Keratinocyte (primary cell): ENCODE results near the gene KRTAP12-3. TPM values are rescaled to one million over a fixed set of nuclear protein-coding genes. Genes with fewer than 3 reads are reported as not detected.

Experiments used
- DNase-seq: peaks from one replicate; pipeline ENCODE4 v3.0.0-alpha.2; 2011; ENCODE audit warnings: low read depth, missing footprints, low spot score
- FAIRE-seq: peaks from 2 replicates; lab custom pipeline; 2011; peaks lifted over from hg19 to GRCh38; lab: Jason Lieb, UNC
- H2AFZ ChIP-seq: 2 replicates; pipeline ENCODE4 v1.6.0; 2012; ENCODE audit warnings: low read length, control low read depth, inconsistent platforms; ENCODE audit not compliant: control insufficient read depth
- H3K27ac ChIP-seq: 2 replicates; pipeline ENCODE4 v1.5.1; 2011; ENCODE audit warnings: low read length; ENCODE audit not compliant: control insufficient read depth, insufficient read depth
- H3K27me3 ChIP-seq: 3 replicates; pipeline ENCODE4 v1.6.0; 2011; ENCODE audit warnings: low read length; ENCODE audit not compliant: control insufficient read depth, insufficient read depth; ENCODE audit errors: extremely low read depth
- H3K36me3 ChIP-seq, 2 experiments: 2 replicates in 1 of 2; 3 replicates in 1 of 2; pipeline ENCODE4 v1.5.1; 2011; ENCODE audit warnings: low read length in 2 of 2, mild to moderate bottlenecking in 1 of 2; ENCODE audit not compliant: control insufficient read depth in 2 of 2, insufficient read depth in 2 of 2; ENCODE audit errors: extremely low read depth in 1 of 2
- H3K4me1 ChIP-seq: 3 replicates; pipeline ENCODE4 v1.5.1; 2011; ENCODE audit warnings: low read length; ENCODE audit not compliant: control insufficient read depth, insufficient read depth; ENCODE audit errors: extremely low read depth
- H3K4me2 ChIP-seq: 3 replicates; pipeline ENCODE4 v1.6.0; 2011; ENCODE audit warnings: low read depth, low read length; ENCODE audit not compliant: control insufficient read depth, insufficient read depth; ENCODE audit errors: extremely low read depth
- H3K4me3 ChIP-seq, 3 experiments: fragments of 200-600 bp in 1 of 3; sonication (generic) in 1 of 3; 2 replicates in 2 of 3; 3 replicates in 1 of 3; pipeline ENCODE4 v1.5.1; 2011 to 2016; ENCODE audit warnings: low read length in 3 of 3, mild to moderate bottlenecking in 3 of 3, control low read depth in 2 of 3, inconsistent platforms in 1 of 3, low read depth in 1 of 3, mixed read lengths in 1 of 3, mixed run types in 1 of 3, moderate library complexity in 1 of 3; ENCODE audit not compliant: control insufficient read depth in 2 of 3, insufficient read depth in 2 of 3; ENCODE audit errors: extremely low read depth in 1 of 3
- H3K79me2 ChIP-seq: 2 replicates; pipeline ENCODE4 v1.6.0; 2012; ENCODE audit warnings: low read length; ENCODE audit not compliant: control insufficient read depth, insufficient read depth
- H3K9ac ChIP-seq: 3 replicates; pipeline ENCODE4 v1.6.0; 2011; ENCODE audit warnings: low read length; ENCODE audit not compliant: control insufficient read depth, insufficient read depth; ENCODE audit errors: extremely low read depth
- H3K9me1 ChIP-seq: 3 replicates; pipeline ENCODE4 v1.6.0; 2011; ENCODE audit warnings: low read length; ENCODE audit not compliant: control insufficient read depth, insufficient read depth; ENCODE audit errors: extremely low read depth
- H3K9me3 ChIP-seq: 2 replicates; pipeline ENCODE4 v1.5.1; 2012; ENCODE audit warnings: low read depth, low read length; ENCODE audit not compliant: control insufficient read depth
- H4K20me1 ChIP-seq: 3 replicates; pipeline ENCODE4 v1.6.0; 2011; ENCODE audit warnings: low read length; ENCODE audit not compliant: control insufficient read depth, insufficient read depth; ENCODE audit errors: extremely low read depth
- CTCF ChIP-seq, 3 experiments: IDR thresholded peaks in 1 of 3; conservative IDR thresholded peaks in 1 of 3; optimal IDR thresholded peaks in 1 of 3; 2 replicates in 2 of 3; 3 replicates in 1 of 3; pipeline versions ENCODE3 to v1.5.1; 2011; ENCODE audit warnings: low read length in 3 of 3, mild to moderate bottlenecking in 3 of 3, moderate library complexity in 2 of 3, control low read depth in 1 of 3, inconsistent platforms in 1 of 3; ENCODE audit not compliant: insufficient read depth in 2 of 3; ENCODE audit errors: extremely low read depth in 1 of 3
- EZH2 ChIP-seq: IDR thresholded peaks from one replicate; pipeline ENCODE4 v1.6.1; 2012; ENCODE audit warnings: inconsistent platforms, mild to moderate bottlenecking, low read length, moderate library complexity
- dilution Hi-C: fragments of 300-500 bp; cut with MboI; formaldehyde crosslinking; loops from one replicate; pipeline ENCODE4 v1.7.0; 2020; ENCODE audit warnings: low sequenced_read_pairs; ENCODE audit not compliant: extremely low pct_ligation_motif_present
- polyA plus RNA-seq, 5 experiments: library from polyadenylated mRNA; depleted of rRNA in 3 of 5; stranded (reverse) in 3 of 5; stranded (forward) in 1 of 5; unstranded in 1 of 5; fragments of >200 nt; gene quantifications; 1 replicate in 1 of 5; 2 replicates in 3 of 5; 3 replicates in 1 of 5; pipeline versions ENCODE4 v1.2.1 to v1.2.3, GENCODE V29; 2011 to 2012; ENCODE audit warnings: missing spikeins in 2 of 5, low read depth in 1 of 5, low replicate concordance in 1 of 5

The KRTAP12-3 gene
- polyA plus RNA-seq, 1 donor (not counting 4 experiments of a cell fraction or from before 2014, with no cell fraction given): not detected

GRCh38 chr21:44632067-44632466, 25.7 kb upstream of the KRTAP12-3 start:
- H3K27me3 ChIP-seq: no peaks in the 10 kb centered on the region
- peaks cover 3% of the 10 kb centered on the region for H3K9me3 ChIP-seq
- H4K20me1 ChIP-seq: no peaks in the 10 kb centered on the region
- no peak overlapping the region for H3K4me2 ChIP-seq
- H3K36me3 ChIP-seq: no peaks in the 10 kb centered on the region
- dilution Hi-C loops: no loop called here
- FAIRE-seq: no peak
- TF ChIP-seq CTCF (optimal IDR thresholded peaks at IDR 0.05 in 1 of 3, IDR thresholded peaks at IDR 0.05 in 1 of 3, conservative IDR thresholded peaks at IDR 0.05 in 1 of 3; ENCODE audit: extremely low read depth in 1 of 3, insufficient read depth in 2 of 3, low read length in 3 of 3): no peak
- no peak for TF ChIP-seq EZH2
- H3K79me2 ChIP-seq: no peaks in the 10 kb centered on the region
- no peak overlapping the region for H2AFZ ChIP-seq
- no peak overlapping the region for H3K9ac ChIP-seq
- DNase-seq: no peak
- H3K4me3 ChIP-seq: no peak overlapping the region
- no peaks in the 10 kb centered on the region for H3K4me1 ChIP-seq
- H3K27ac ChIP-seq: no peak overlapping the region
- no peaks in the 10 kb centered on the region for H3K9me1 ChIP-seq

- Histone ChIP-seq H3K79me2 (no peaks in the 10 kb centered on the region), H3K9ac (no peak overlapping the region), H2AFZ (no peak overlapping the region), H3K4me3 (no peak overlapping the region), H3K9me3 (no peaks in the 10 kb centered on the region), H3K4me1 (no peaks in the 10 kb centered on the region), H3K27ac (no peak overlapping the region), H3K27me3 (no peaks in the 10 kb centered on the region), H4K20me1 (no peaks in the 10 kb centered on the region), H3K9me1 (no peaks in the 10 kb centered on the region), H3K36me3 (no peaks in the 10 kb centered on the region), H3K4me2 (no peak overlapping the region)
- FAIRE-seq: no peak
- TF ChIP-seq EZH2: no peak
- no peak for TF ChIP-seq CTCF (optimal IDR thresholded peaks at IDR 0.05 in 1 of 3, IDR thresholded peaks at IDR 0.05 in 1 of 3, conservative IDR thresholded peaks at IDR 0.05 in 1 of 3; ENCODE audit: extremely low read depth in 1 of 3, insufficient read depth in 2 of 3, low read length in 3 of 3)
- dilution Hi-C loops: no loop called here
- no peak for DNase-seq
Measured at GRCh38 chr21:44636209-44637017, 21.3 kb upstream of the KRTAP12-3 start.
